Measurements from ENCODE around the gene ABCF1.

Gene ABCF1

GRCh38 chr6:30544666-30545272, 26.5 kb upstream of the ABCF1 start:
- no peak for TF ChIP-seq TAF1 (IDR thresholded peaks at IDR 0.05; ENCODE audit: borderline replicate concordance, low read depth, low read length)
- TF ChIP-seq POLR2AphosphoS5 (IDR thresholded peaks at IDR 0.05; ENCODE audit: low read depth, low read length), result no peak
- no peak for TF ChIP-seq POLR2A (IDR thresholded peaks at IDR 0.05; ENCODE audit: low read depth, low read length)
- no peak for DNase-seq (ENCODE audit: insufficient read length)
- FAIRE-seq, result peak; percentile 84

- no peak for TF ChIP-seq POLR2AphosphoS5 (IDR thresholded peaks at IDR 0.05; ENCODE audit: low read depth, low read length)
- DNase-seq (ENCODE audit: insufficient read length) (no peak), FAIRE-seq (no peak)
Observed at GRCh38 chr6:30547454-30547853, 23.8 kb upstream of the ABCF1 start.

- DNase-seq (ENCODE audit: insufficient read length) (no peak), FAIRE-seq (no peak)
- TF ChIP-seq TAF1 (IDR thresholded peaks at IDR 0.05; ENCODE audit: borderline replicate concordance, low read depth, low read length) (no peak), POLR2A (IDR thresholded peaks at IDR 0.05; ENCODE audit: low read depth, low read length) (no peak), POLR2AphosphoS5 (IDR thresholded peaks at IDR 0.05; ENCODE audit: low read depth, low read length) (no peak; the same call in 1 of the 2 replicates)
Observed at GRCh38 chr6:30548375-30548774, 22.9 kb upstream of the ABCF1 start.

DNA sequence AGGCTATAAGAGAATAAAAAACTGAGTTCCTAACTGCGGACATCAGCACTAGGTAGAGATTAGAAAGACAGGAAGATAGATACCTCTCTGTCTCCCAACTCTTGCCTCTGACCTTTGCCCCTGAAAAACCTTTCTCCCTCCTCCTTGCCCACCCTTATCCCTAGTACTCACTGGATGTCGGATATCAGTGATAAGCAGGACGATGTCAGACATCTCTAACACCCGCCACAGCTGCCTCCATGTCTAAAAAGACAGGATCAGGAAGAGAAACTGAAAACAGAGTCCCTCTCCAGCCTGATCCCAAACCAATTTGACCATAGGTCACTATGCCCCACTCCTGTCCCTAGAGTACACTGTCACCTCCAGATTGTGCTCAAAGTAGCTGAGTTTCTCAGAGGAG, 16.8 kb upstream of the ABCF1 start:
- DNase-seq (ENCODE audit: insufficient read length), result no peak
- FAIRE-seq, result no peak
- TF ChIP-seq TAF1 (IDR thresholded peaks at IDR 0.05; ENCODE audit: borderline replicate concordance, low read depth, low read length) (no peak), POLR2AphosphoS5 (IDR thresholded peaks at IDR 0.05; ENCODE audit: low read depth, low read length) (no peak)

DNA sequence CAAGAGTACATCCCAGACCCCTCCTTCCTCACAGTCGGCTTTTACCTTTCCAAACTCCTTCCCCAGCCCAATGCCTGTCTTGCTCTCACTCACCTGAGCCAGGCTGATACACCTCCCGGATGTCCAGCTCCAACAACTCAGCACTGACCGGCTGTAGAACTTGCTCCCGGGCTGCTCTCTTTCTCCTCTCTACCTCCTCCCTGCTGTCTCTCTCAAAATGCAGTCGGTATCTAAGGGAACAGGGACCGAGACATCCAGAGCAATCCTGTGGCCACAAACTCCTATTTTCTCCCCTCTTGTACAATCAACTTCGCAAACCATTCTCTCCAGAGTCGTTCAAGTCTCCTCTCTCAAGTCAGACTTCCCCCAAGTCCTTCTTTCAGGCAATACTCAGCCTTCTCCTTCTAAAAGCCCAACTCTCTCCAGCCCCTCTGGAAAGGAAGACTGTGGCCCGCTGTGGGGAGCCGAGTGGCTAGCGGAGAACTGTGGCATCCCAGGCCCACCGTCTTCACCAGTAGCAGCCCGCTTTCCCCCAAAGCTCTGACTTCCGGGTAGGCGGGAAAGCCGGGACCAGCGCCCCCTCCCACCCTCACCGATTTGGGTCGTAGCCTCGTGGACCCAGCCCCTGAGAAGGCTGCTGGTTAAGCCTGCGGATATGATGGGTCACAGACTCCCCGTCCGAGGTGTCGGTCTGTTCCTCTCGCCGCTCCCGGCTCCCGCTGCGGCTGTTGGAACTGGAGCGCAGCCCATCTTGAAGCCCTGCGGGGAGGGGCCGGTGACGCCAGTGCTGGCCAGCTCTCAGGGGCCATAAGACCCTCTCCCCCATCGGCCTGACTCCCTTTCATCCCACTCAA, 16.1 kb upstream of the ABCF1 start:
- no peak for FAIRE-seq
- peak; percentile 28 for DNase-seq (ENCODE audit: insufficient read length)
- no peak for TF ChIP-seq POLR2AphosphoS5 (IDR thresholded peaks at IDR 0.05; ENCODE audit: low read depth, low read length)

DNA sequence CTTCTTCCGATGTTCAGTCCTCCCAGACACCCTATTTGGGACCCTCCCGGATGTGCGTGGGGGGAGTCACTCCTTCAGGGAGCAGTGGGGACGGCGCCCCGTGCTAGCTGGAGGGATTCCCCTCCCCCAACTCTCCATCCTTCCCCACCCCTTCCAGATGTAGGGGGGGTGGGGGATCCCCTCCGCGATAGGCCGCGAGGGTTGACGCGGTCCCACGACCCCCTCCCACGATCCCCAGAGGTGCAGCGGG, 15.5 kb upstream of the ABCF1 start:
- DNase-seq (ENCODE audit: insufficient read length) (no peak), FAIRE-seq (no peak)
- TF ChIP-seq POLR2A (IDR thresholded peaks at IDR 0.05; ENCODE audit: low read depth, low read length) (no peak), POLR2AphosphoS5 (IDR thresholded peaks at IDR 0.05; ENCODE audit: low read depth, low read length) (no peak), TAF1 (IDR thresholded peaks at IDR 0.05; ENCODE audit: borderline replicate concordance, low read depth, low read length) (no peak)

DNA sequence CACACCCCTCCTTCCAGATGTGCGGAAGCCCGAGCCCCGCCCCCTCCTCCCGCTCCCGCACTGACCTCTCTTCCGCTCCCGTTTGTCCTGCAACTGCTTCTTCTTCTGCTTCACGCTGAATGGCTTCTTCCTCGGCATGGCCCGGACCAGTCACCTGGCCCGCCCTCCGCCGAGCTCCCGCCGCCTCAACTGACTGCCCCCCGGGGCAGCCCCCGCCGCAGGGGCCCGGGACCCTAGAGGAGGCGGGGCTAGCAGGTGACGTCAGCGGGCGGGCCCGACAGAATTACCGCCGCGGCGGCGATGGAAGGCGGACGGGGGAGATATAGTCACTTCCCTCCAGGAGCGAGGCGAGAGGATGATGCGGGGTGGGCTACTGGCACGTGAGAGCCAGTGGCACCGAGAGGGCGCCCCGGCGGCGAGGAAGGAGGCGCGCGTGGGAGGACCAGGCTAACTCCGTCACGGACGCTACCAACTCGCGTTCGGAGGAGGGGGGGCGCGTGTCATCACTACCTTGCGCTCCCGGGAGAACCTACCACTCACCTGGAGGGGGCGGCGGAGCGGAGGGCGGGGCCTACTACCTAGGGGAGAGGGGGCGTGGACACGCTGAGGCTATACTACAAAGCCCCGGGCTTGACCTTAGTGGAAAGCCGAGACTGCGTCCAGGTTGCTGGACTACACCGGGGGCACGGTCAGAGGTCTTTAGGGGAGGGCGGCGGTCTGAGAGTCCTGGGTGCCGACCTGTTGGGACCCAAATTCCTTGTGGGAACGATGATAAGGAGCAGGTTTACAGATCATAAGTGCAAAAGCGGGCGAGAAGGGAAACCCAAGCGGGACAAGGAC, 15.0 kb upstream of the ABCF1 start, which contains the start of gene GNL1:
Gene GNL1 (minus strand): TSS at position 424 of the 840 bp plus-strand sequence. CDS start 286 bp downstream, at position 138.
- DNase-seq (ENCODE audit: insufficient read length) (peak; percentile 88), FAIRE-seq (peak; percentile 91)
- TF ChIP-seq TAF1 (IDR thresholded peaks at IDR 0.05; ENCODE audit: borderline replicate concordance, low read depth, low read length) (no peak; the same call in 1 of the 2 replicates), POLR2AphosphoS5 (IDR thresholded peaks at IDR 0.05; ENCODE audit: low read depth, low read length) (no peak; the same call in 1 of the 2 replicates), POLR2A (IDR thresholded peaks at IDR 0.05; ENCODE audit: low read depth, low read length) (peak; percentile 45; the same call in 1 of the 2 replicates)

- peak; percentile 78 for FAIRE-seq
- peak; percentile 87 for TF ChIP-seq TAF1 (IDR thresholded peaks at IDR 0.05; ENCODE audit: borderline replicate concordance, low read depth, low read length)
- TF ChIP-seq POLR2AphosphoS5 (IDR thresholded peaks at IDR 0.05; ENCODE audit: low read depth, low read length), result peak; percentile 85
- TF ChIP-seq POLR2A (IDR thresholded peaks at IDR 0.05; ENCODE audit: low read depth, low read length), result peak; percentile 68; the same call in 1 of the 2 replicates
- DNase-seq (ENCODE audit: insufficient read length), result peak; percentile 78
Observed at GRCh38 chr6:30556906-30557682, 14.1 kb upstream of the ABCF1 start, which contains the start of gene PRR3. Gene PRR3, plus strand, starts transcription at chr6:30557295. Its CDS starts 50 bp downstream, at chr6:30557345.

DNA sequence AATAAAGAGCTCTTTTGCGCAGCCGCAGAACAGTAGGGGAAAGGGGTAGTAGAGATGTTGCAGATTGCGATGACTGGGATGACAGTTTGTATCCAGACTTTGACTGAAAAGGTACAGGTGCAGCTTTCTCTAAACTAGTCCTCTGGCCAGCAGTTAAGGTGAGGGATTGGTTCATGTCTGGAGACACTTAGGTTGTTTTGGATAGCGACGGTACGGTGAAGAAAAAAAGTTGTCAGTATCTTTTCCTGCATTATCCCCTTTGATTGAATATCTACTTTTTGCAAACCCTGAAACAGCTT, 13.6 kb upstream of the ABCF1 start:
- peak; percentile 64 for FAIRE-seq
- TF ChIP-seq POLR2AphosphoS5 (IDR thresholded peaks at IDR 0.05; ENCODE audit: low read depth, low read length) (no peak), POLR2A (IDR thresholded peaks at IDR 0.05; ENCODE audit: low read depth, low read length) (no peak), TAF1 (IDR thresholded peaks at IDR 0.05; ENCODE audit: borderline replicate concordance, low read depth, low read length) (no peak)
- peak; percentile 28 for DNase-seq (ENCODE audit: insufficient read length)

- FAIRE-seq, result no peak
- DNase-seq (ENCODE audit: insufficient read length), result no peak
- TF ChIP-seq POLR2A (IDR thresholded peaks at IDR 0.05; ENCODE audit: low read depth, low read length) (no peak), TAF1 (IDR thresholded peaks at IDR 0.05; ENCODE audit: borderline replicate concordance, low read depth, low read length) (no peak), POLR2AphosphoS5 (IDR thresholded peaks at IDR 0.05; ENCODE audit: low read depth, low read length) (no peak)
Observed at GRCh38 chr6:30560930-30561329, 10.3 kb upstream of the ABCF1 start.
